GM21515 (cell line): ENCODE measurements around the gene TRIM23.

Experiments used
- ATAC-seq: cut with Tn5 transposase; IDR thresholded peaks from one replicate; pipeline ENCODE4 v1.9.1; 2021; ENCODE audit not compliant: unreplicated experiment

TRIM23 gene

DNA sequence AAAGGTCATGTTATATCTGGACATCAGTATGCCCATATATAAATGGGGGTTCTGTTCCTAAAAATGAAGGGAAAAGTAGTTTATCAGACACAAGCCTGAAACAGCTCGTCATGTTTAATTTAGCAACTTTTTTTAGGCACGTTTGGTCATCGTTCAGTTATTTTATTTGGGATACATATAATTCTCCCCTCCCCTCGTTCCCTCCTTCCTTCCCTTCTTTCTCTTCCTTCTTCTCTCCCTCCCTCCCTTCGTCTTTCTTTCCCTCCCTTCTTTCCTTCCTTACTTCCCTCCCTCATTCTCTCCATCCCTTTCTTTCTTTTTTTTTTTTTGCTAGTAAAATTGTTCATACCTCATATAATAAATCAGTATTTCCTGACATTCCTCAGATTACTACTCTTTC is 57.6 kb downstream of the TRIM23 start:
- ATAC-seq, result no peak

DNA sequence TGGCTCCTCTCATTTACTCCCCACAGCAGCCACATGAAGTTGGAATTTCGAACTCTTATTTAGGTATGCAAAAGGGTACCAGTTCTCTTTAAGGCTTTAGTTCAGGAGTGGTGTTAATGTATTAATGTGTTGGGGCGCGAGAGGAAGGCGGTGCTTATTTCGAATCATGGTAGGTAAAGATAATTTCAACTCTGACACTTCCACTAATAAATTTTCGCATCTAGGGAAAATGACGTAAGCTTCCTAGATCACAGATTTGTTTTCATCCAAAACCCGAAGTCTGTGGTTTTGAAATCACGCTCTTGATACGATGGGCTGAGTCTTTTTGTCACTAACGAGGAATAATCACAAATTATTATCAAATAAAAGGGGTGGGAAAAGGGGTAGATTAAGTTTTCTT is 60.4 kb downstream of the TRIM23 start:
- no peak for ATAC-seq

- ATAC-seq, result peak; percentile 99
Measured at GRCh38 chr5:65562731-65563701, 61.1 kb downstream of the TRIM23 start, which contains the start of the genes CENPK and PPWD1. TSS of gene CENPK (minus strand) at chr5:65563168. CDS start at chr5:65554907, 8,261 bp downstream. TSS of gene PPWD1 (plus strand) at chr5:65563296. CDS start at chr5:65563311, 15 bp downstream.

- ATAC-seq, result no peak
Measured at GRCh38 chr5:65556718-65557117, 67.4 kb downstream of the TRIM23 start.

- no peak for ATAC-seq
Measured at GRCh38 chr5:65556181-65556580, 68.0 kb downstream of the TRIM23 start.

DNA sequence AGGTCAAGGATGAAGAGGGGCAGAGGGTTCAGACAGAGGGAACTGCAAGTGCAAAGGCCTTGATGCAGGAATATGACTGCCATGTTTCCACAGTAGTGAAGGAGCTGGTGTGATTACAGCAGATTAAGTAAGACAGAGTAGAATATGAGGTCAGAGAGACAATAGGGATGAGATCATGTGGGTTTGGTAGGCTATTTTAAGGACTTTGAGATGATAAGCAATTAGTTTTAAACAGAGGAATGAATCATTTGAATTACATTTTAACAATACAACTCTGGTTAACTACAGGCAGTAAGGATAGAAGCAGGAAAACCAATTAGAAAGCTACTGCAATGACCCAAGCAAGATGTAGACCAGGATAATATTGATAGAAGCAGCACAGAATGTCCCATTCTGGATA is 68.8 kb downstream of the TRIM23 start:
- no peak for ATAC-seq

GRCh38 chr5:65553941-65554340 is 70.2 kb downstream of the TRIM23 start:
- ATAC-seq, result no peak

GRCh38 chr5:65548281-65548680 is 75.9 kb downstream of the TRIM23 start:
- ATAC-seq, result no peak

GRCh38 chr5:65546141-65546540 is 78.0 kb downstream of the TRIM23 start:
- ATAC-seq, result no peak

DNA sequence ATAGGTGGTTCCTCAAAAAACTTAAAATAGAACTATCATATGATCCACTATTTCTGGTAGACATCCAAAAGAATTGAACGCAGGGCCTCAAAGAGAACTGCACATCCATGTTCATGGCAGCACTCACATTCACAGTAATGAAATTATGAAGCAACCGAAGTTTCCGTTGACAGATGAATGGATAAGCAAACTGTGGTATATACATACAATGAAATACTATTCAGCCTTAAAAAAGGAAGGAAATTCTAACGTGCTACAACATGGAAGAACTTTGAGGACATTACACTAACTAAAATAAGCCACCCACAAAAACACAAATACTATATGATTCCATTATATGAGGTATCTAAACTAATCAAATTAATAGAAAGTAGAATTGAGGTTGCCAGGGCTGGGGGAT is 79.7 kb downstream of the TRIM23 start:
- no peak for ATAC-seq

DNA sequence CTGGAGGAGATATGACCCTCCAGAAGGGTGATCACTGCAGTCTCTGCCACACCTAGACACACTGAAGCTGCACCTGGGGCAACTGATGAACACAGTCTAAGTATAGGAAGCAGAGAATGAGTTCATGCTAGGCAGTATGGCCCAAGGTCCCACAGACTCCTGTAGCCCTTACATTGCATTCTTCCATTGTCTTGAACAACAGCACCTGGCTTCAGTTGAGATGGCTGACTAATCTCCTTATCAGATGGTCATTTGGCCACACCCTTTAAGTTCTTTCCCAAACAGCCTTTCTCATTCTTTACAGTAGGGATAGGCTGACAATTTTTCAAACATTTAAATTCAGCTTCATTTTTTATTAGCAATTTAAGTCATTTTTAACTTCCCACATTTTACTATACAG is 84.3 kb downstream of the TRIM23 start:
- no peak for ATAC-seq
